C4-2B (cell line): Measurements from ENCODE around the gene TBC1D20.

Experiments used
- ZFX ChIP-seq: fragments of 450-650 bp; IDR thresholded peaks from 2 replicates; pipeline ENCODE4 v1.6.1; 2017
- TF ChIP-seq, protein P1 (sequence below): fragments of 450-650 bp; conservative IDR thresholded peaks from 2 replicates; pipeline ENCODE4 v1.5.1; 2017; ENCODE audit warnings: mild to moderate bottlenecking

DNA sequence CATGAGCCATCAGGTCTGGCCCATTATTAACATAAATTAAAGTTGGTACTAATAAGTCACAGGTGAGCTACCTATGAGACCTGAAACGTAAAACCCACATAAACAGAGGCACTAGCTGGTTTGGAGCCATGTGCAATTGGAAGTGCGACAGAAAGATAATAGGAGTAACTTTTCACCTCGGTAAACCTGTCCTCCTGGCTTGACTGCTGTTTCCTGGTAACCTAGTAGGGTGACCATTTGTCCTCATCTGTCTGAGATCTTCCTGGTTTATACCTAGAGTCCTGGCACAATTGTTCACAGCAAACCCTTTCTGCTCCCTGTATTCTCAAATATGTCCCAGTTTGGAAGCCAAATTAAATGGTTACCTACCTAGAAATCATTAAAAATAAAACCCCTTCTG, 7.4 kb downstream of the TBC1D20 start:
- TF ChIP-seq, protein P1, sequence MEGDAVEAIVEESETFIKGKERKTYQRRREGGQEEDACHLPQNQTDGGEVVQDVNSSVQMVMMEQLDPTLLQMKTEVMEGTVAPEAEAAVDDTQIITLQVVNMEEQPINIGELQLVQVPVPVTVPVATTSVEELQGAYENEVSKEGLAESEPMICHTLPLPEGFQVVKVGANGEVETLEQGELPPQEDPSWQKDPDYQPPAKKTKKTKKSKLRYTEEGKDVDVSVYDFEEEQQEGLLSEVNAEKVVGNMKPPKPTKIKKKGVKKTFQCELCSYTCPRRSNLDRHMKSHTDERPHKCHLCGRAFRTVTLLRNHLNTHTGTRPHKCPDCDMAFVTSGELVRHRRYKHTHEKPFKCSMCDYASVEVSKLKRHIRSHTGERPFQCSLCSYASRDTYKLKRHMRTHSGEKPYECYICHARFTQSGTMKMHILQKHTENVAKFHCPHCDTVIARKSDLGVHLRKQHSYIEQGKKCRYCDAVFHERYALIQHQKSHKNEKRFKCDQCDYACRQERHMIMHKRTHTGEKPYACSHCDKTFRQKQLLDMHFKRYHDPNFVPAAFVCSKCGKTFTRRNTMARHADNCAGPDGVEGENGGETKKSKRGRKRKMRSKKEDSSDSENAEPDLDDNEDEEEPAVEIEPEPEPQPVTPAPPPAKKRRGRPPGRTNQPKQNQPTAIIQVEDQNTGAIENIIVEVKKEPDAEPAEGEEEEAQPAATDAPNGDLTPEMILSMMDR: no peak
- TF ChIP-seq ZFX: no peak
